ENCODE results near the gene PSMG2.

DNA sequence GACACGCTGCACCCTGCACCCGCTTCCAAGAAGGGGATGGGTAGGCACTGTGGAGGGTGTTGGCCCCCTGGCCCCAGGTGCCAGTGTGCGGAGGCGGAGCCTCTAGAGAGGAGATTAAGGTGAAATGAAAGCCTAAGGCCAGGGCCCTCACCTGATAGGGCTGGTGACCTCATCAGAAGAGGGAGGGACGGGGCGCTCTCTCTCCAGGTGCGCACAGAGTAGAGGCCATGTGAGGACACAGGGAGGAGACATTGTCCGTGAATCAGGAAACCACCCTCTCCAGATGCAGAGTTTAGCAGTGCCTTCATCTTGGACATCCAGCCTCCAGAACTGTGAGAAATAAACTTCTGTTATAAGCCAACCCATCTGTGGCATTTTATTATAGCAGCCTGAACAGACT lies 62.3 kb downstream of the PSMG2 start:
- TF ChIP-seq, protein P1, sequence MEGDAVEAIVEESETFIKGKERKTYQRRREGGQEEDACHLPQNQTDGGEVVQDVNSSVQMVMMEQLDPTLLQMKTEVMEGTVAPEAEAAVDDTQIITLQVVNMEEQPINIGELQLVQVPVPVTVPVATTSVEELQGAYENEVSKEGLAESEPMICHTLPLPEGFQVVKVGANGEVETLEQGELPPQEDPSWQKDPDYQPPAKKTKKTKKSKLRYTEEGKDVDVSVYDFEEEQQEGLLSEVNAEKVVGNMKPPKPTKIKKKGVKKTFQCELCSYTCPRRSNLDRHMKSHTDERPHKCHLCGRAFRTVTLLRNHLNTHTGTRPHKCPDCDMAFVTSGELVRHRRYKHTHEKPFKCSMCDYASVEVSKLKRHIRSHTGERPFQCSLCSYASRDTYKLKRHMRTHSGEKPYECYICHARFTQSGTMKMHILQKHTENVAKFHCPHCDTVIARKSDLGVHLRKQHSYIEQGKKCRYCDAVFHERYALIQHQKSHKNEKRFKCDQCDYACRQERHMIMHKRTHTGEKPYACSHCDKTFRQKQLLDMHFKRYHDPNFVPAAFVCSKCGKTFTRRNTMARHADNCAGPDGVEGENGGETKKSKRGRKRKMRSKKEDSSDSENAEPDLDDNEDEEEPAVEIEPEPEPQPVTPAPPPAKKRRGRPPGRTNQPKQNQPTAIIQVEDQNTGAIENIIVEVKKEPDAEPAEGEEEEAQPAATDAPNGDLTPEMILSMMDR (IDR thresholded peaks at IDR 0.05), result no peak
- TF ChIP-seq POLR2A (IDR thresholded peaks at IDR 0.05), result no peak

All from body of pancreas (tissue), 4 donors.